Colonic mucosa (tissue), 4 donors: ENCODE results near the gene UEVLD. TPM values are rescaled to one million over a fixed set of nuclear protein-coding genes. Genes with fewer than 3 reads are reported as not detected.

ENCODE experiments used
- DNase-seq: peaks from one replicate; pipeline ENCODE4 v3.0.0-alpha.2; 2020
- H3K27ac ChIP-seq: fragments of 200-600 bp; one replicate; pipeline ENCODE4 v1.8.0; 2021
- H3K27me3 ChIP-seq: fragments of 200-600 bp; one replicate; pipeline ENCODE4 v1.8.0; 2021
- H3K36me3 ChIP-seq: fragments of 200-600 bp; one replicate; pipeline ENCODE4 v1.8.0; 2021
- H3K4me1 ChIP-seq: fragments of 200-600 bp; one replicate; pipeline ENCODE4 v1.8.0; 2021; ENCODE audit warnings: mild to moderate bottlenecking
- H3K4me3 ChIP-seq: fragments of 200-600 bp; one replicate; pipeline ENCODE4 v1.8.0; 2021
- H3K9ac ChIP-seq, 2 donors: one replicate each; pipeline ENCODE4 v1.7.0; 2013; ENCODE audit warnings: control low read depth in 2 of 2, low read depth in 2 of 2, low read length in 2 of 2
- H3K9me3 ChIP-seq: fragments of 200-600 bp; one replicate; pipeline ENCODE4 v1.8.0; 2021
- intact Hi-C: fragments of 100-400 bp; cut with DNase I; formaldehyde crosslinking; loops from one replicate; pipeline ENCODE4 v1.14.1; 2022
- total RNA-seq, 2 donors: library from RNA; stranded (reverse); fragmentation: NEBNext Ultra II Directional in 1 of 2; extraction: Animal tissue kit (Norgen Biotek cat#: 25700) in 1 of 2; gene quantifications; one replicate each; pipeline ENCODE4 v1.2.1, GENCODE V29; 2021
- TF ChIP-seq, protein P1 (sequence below): fragments of 200-600 bp; IDR thresholded peaks from one replicate; pipeline ENCODE4 v1.8.0; 2022; ENCODE audit warnings: antibody characterized with exemption, mild to moderate bottlenecking
- donor health status: healthy.
- donor health status: DM: no; HTN: no; CAD: no.
- donor health status: DM: no; HTN: no; CAD: no.

The UEVLD gene
- total RNA-seq, 2 donors from 2014 or later: 29.2 to 46.6 TPM

DNA sequence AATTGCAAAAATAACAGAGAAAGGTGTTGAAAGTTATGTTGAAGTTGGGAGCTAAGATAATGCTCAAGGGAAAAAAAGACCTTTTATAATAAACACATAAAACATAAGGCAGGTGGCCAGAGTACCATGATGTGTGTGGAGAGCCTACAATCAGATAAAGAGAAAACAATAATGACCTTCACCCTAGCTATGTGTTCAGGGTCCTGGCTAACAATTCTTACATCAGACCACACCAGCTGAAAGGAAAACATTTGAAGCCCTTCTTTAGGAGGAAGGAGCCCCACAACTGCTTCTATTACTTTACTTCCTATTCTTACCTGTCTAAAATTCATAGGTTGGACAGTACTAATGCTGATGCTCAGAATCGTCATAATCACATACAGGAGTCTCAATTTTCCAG lies 64.3 kb downstream of the UEVLD start:
- TF ChIP-seq, protein P1, sequence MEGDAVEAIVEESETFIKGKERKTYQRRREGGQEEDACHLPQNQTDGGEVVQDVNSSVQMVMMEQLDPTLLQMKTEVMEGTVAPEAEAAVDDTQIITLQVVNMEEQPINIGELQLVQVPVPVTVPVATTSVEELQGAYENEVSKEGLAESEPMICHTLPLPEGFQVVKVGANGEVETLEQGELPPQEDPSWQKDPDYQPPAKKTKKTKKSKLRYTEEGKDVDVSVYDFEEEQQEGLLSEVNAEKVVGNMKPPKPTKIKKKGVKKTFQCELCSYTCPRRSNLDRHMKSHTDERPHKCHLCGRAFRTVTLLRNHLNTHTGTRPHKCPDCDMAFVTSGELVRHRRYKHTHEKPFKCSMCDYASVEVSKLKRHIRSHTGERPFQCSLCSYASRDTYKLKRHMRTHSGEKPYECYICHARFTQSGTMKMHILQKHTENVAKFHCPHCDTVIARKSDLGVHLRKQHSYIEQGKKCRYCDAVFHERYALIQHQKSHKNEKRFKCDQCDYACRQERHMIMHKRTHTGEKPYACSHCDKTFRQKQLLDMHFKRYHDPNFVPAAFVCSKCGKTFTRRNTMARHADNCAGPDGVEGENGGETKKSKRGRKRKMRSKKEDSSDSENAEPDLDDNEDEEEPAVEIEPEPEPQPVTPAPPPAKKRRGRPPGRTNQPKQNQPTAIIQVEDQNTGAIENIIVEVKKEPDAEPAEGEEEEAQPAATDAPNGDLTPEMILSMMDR: no peak
- intact Hi-C loops: loop anchor here (10.0 kb wide), 1 partner anchor 199 kb away; the partner anchor contains the start of genes GTF2H1 and HPS5
- Histone ChIP-seq H3K4me3 (no peak overlapping the region), H3K27ac (no peak overlapping the region), H3K9me3 (no peaks in the 10 kb centered on the region), H3K27me3 (no peaks in the 10 kb centered on the region), H3K9ac (no peak overlapping the region), H3K36me3 (no peaks in the 10 kb centered on the region), H3K4me1 (no peaks in the 10 kb centered on the region)
- no peak for DNase-seq

DNA sequence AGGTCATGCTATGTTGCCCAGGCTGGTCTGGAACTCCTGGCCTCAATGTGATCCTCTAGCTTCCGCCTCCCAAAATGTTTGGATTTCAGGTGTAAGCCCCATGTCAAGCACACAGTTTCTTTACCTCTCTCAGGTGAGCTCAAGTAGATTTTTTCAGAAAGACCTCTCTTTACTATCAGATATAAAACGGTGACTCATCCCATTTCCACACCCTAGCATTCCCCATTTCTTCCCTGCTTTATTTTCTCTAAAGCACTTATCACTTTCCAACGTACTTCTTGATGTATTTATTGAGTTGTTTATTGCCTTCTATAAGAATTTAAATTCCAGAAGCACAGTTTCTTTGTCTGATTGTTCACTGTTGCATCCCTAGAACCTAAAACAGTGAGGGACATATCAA lies 65.5 kb downstream of the UEVLD start:
- intact Hi-C loops: loop anchor here (10.0 kb wide), 1 partner anchor 198 kb away; the partner anchor contains the start of genes GTF2H1 and HPS5
- no peak overlapping the region for H3K27ac ChIP-seq
- no peaks in the 10 kb centered on the region for H3K4me1 ChIP-seq
- H3K36me3 ChIP-seq: no peaks in the 10 kb centered on the region
- H3K9me3 ChIP-seq: no peaks in the 10 kb centered on the region
- no peak for DNase-seq
- H3K9ac ChIP-seq: no peak overlapping the region
- H3K27me3 ChIP-seq: no peaks in the 10 kb centered on the region
- TF ChIP-seq, protein P1: no peak
- no peak overlapping the region for H3K4me3 ChIP-seq

DNA sequence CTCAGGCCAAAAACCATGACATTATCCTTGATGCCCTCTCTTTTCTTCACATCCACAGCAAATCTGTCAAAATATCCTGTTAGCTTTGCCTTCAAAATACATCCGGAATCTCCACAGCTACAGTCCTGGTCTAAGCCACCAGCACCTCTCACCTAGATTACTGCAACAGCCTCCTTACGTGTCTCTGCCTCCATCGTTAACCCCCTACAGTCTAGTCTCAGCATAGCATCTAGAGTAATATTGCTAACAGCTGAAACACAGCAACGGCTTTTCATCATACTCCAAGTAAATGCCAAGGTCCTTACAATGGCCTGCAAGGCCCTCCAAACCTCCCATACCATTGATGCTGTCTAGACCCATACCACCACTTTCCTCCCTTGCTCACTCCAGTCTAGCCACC lies 66.1 kb downstream of the UEVLD start:
- Histone ChIP-seq H3K27me3 (no peaks in the 10 kb centered on the region), H3K9me3 (no peaks in the 10 kb centered on the region), H3K36me3 (no peaks in the 10 kb centered on the region), H3K9ac (no peak overlapping the region), H3K4me1 (no peaks in the 10 kb centered on the region), H3K27ac (no peak overlapping the region), H3K4me3 (no peak overlapping the region)
- TF ChIP-seq, protein P1: no peak
- intact Hi-C loops: loop anchor here (10.0 kb wide), 1 partner anchor 198 kb away; the partner anchor contains the start of genes GTF2H1 and HPS5
- DNase-seq: no peak

DNA sequence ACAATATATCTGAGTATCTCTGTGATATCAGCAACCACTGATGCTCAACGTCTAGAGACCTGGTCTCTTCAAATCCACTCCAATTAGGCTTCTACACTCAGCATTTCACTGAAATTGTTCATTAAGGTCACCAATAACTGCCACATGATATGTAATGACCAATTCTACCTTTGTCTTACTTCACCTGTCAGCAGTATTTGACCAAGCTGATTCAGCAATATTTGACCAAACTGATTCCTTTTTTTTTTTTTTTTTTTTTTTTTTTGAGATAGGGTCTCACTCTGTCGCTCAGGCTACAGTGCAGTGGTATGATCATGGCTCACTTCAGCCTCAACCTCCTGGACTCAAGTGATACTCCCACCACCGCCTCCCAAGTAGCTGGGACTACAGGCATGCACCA lies 67.4 kb downstream of the UEVLD start:
- Histone ChIP-seq H3K27me3 (no peaks in the 10 kb centered on the region), H3K9me3 (no peaks in the 10 kb centered on the region), H3K9ac (no peak overlapping the region), H3K27ac (no peak overlapping the region), H3K4me1 (no peaks in the 10 kb centered on the region), H3K36me3 (no peaks in the 10 kb centered on the region), H3K4me3 (no peak overlapping the region)
- TF ChIP-seq, protein P1: no peak
- intact Hi-C loops: loop anchor here (10.0 kb wide), 1 partner anchor 196 kb away; the partner anchor contains the start of genes GTF2H1 and HPS5
- no peak for DNase-seq

DNA sequence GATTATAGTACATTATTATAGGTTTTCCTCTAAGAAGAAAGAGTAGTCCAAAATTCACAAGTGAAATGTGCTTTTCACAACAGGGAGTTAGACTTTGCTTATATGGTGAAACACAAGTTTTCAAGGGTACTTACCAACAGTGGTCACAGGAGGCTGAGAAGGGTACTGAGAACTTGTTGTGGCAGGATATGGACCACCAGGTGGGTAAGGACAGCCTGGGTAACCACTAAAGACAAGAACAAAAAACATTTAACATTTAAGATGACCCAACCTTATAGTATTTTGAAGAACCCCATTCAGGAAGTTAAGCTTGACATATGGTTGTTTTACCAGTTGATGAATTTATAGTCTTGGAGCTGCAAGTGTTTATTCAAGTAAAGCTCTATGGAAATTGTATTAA lies 86.2 kb downstream of the UEVLD start:
- H3K9ac ChIP-seq: no peak overlapping the region
- H3K36me3 ChIP-seq: peaks cover 4% of the 10 kb centered on the region
- intact Hi-C loops: loop anchor here (10.0 kb wide), 1 partner anchor 98 kb away; no protein-coding TSS in a partner anchor
- H3K27ac ChIP-seq: no peak overlapping the region
- DNase-seq: no peak
- no peaks in the 10 kb centered on the region for H3K9me3 ChIP-seq
- TF ChIP-seq, protein P1: no peak
- no peaks in the 10 kb centered on the region for H3K27me3 ChIP-seq
- H3K4me3 ChIP-seq: no peak overlapping the region
- no peaks in the 10 kb centered on the region for H3K4me1 ChIP-seq
